ENCODE results near the gene CDK5RAP2. TPM values are rescaled to one million over a fixed set of nuclear protein-coding genes. Genes with fewer than 3 reads are reported as not detected.

Gene CDK5RAP2
- total and polyA plus RNA-seq, 2 experiments from 2014 or later, result 23.9 to 30.9 TPM

DNA sequence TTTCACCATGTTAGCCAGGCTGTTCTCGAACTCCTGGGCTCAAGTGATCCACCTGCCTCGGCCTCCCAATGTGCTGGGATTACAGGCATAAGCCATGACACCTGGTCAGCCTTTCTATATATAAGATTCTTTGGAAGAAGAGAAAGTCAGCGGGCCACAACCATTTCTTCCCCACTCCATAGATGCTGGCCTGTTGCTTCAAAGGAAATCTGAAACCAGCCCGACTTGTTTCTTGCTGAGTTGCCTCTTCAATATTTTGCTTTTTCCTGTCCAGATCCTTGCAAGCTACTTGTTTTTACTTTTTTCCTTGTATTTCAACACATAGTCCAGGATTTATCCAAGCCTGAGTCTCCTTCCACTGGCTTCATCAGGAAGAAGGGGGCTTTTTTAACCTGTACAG, 219.5 kb downstream of the CDK5RAP2 start:
- WGBS (ENCODE audit: low lambda C conversion rate, missing lambda C conversion rate), result 86% methylated on average over 4 of the region's 4 CpGs
- no peak for TF ChIP-seq EZH2 (IDR thresholded peaks at IDR 0.05; ENCODE audit: borderline replicate concordance)
- TF ChIP-seq CTCF (IDR thresholded peaks at IDR 0.05; ENCODE audit: poor library complexity), result no peak
- TF ChIP-seq EZH2phosphoT487 (IDR thresholded peaks at IDR 0.05; ENCODE audit: low read depth, severe bottlenecking, unreplicated experiment), result no peak
- no peaks in the 10 kb centered on the region for H3K9me2 ChIP-seq (replicated peaks; ENCODE audit: insufficient read depth)

DNA sequence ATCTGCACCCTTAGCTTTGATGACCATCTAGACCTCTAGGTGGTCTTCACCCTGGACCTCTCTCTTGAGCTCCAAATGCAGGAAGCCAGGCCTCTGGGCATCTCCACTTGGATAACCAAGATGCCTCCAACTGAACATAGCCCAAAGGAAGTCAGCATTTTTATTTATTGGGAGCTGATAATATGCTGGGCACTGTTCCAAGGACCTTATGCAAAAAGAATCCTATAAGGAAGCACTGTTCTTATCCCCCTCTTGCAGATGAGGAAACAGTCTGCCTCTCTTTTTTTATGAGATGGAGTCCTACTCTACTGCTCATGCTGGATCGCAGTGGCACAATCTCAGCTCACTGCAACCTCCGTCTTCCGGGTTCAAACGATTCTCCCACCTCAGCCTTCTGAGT, 219.9 kb downstream of the CDK5RAP2 start:
- TF ChIP-seq CTCF (IDR thresholded peaks at IDR 0.05; ENCODE audit: poor library complexity), result no peak
- no peak for TF ChIP-seq EZH2 (IDR thresholded peaks at IDR 0.05; ENCODE audit: borderline replicate concordance)
- TF ChIP-seq EZH2phosphoT487 (IDR thresholded peaks at IDR 0.05; ENCODE audit: low read depth, severe bottlenecking, unreplicated experiment), result no peak
- no peak overlapping the region for H3K4me3 ChIP-seq
- H3K27ac ChIP-seq, result no peak overlapping the region
- H3K4me2 ChIP-seq, result no peak overlapping the region
- no peaks in the 10 kb centered on the region for H3K27me3 ChIP-seq
- WGBS (ENCODE audit: low lambda C conversion rate, missing lambda C conversion rate), result 91% methylated on average over 4 of the region's 4 CpGs
- H3K9me2 ChIP-seq (replicated peaks; ENCODE audit: insufficient read depth), result no peaks in the 10 kb centered on the region
- H3K4me1 ChIP-seq (ENCODE audit: insufficient read depth), result no peaks in the 10 kb centered on the region
- H3K79me2 ChIP-seq, result no peaks in the 10 kb centered on the region
- H3K9me3 ChIP-seq (ENCODE audit: low read depth), result no peaks in the 10 kb centered on the region
- DNase-seq (ENCODE audit: low spot score), result no peak
- no peaks in the 10 kb centered on the region for H3K36me3 ChIP-seq (replicated peaks; ENCODE audit: insufficient read depth, low read depth)
- no peak overlapping the region for H2AFZ ChIP-seq
- no peaks in the 10 kb centered on the region for H4K20me1 ChIP-seq (ENCODE audit: insufficient read depth, poor library complexity, severe bottlenecking)

More for the DNA sequence above, 219.5 kb downstream of the CDK5RAP2 start:
- Histone ChIP-seq H3K4me1 (ENCODE audit: insufficient read depth) (no peaks in the 10 kb centered on the region), H3K4me2 (no peak overlapping the region), H3K79me2 (no peaks in the 10 kb centered on the region), H3K9me3 (ENCODE audit: low read depth) (no peaks in the 10 kb centered on the region), H2AFZ (no peak overlapping the region), H3K27me3 (no peaks in the 10 kb centered on the region), H3K36me3 (replicated peaks; ENCODE audit: insufficient read depth, low read depth) (no peaks in the 10 kb centered on the region), H4K20me1 (ENCODE audit: insufficient read depth, poor library complexity, severe bottlenecking) (no peaks in the 10 kb centered on the region), H3K4me3 (no peak overlapping the region), H3K27ac (no peak overlapping the region)
- no peak for DNase-seq (ENCODE audit: low spot score)

DNA sequence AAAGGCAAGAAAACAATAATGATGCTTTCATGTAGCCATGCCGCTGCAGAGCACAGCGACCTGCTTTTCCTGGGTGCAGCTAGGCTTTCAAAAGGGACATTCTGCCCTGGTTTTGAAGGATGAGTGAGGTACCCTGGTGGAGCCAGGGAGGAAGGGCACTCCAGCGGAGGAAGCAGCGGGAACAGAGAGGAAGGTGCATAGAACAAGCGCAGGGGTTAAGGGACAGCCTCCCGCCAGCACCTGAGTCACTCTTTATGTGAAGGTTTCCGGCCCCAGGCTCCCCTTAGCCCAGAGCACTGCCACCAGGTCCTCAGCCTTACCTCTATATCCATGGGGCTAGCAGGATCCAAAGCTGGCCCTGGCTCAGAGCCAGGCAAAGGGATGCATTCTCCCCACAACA, 221.1 kb downstream of the CDK5RAP2 start:
- WGBS (ENCODE audit: low lambda C conversion rate, missing lambda C conversion rate), result 91% methylated on average over 7 of the region's 7 CpGs
- Histone ChIP-seq H3K4me1 (ENCODE audit: insufficient read depth) (no peaks in the 10 kb centered on the region), H3K9me3 (ENCODE audit: low read depth) (no peaks in the 10 kb centered on the region), H3K79me2 (no peaks in the 10 kb centered on the region), H4K20me1 (ENCODE audit: insufficient read depth, poor library complexity, severe bottlenecking) (no peaks in the 10 kb centered on the region), H2AFZ (no peak overlapping the region), H3K27me3 (no peaks in the 10 kb centered on the region), H3K4me3 (no peak overlapping the region), H3K9me2 (replicated peaks; ENCODE audit: insufficient read depth) (no peaks in the 10 kb centered on the region), H3K27ac (no peak overlapping the region), H3K36me3 (replicated peaks; ENCODE audit: insufficient read depth, low read depth) (no peaks in the 10 kb centered on the region), H3K4me2 (no peak overlapping the region)
- no peak for DNase-seq (ENCODE audit: low spot score)
- TF ChIP-seq EZH2 (IDR thresholded peaks at IDR 0.05; ENCODE audit: borderline replicate concordance) (no peak), EZH2phosphoT487 (IDR thresholded peaks at IDR 0.05; ENCODE audit: low read depth, severe bottlenecking, unreplicated experiment) (no peak), CTCF (IDR thresholded peaks at IDR 0.05; ENCODE audit: poor library complexity) (no peak)

DNA sequence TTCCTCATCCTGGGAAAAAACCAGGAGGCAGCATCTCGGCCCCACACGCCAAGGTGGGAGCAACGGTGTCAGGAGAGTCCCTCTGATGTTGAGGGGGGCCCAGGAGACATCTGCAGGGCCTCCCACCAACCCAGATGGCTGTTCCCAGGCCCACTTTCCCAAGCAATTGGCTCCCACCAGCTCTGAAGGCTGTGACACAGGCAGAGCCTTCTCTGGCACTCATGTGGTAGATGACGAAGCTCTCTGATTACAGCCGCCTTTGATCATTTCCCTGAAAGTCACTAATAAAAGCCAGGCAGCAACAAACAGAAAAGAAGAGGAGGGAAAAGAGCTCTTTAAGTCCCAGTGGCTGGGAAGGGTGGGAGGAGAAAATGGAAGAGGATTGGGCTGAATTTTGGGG, 226.5 kb downstream of the CDK5RAP2 start:
- no peak for TF ChIP-seq CTCF (IDR thresholded peaks at IDR 0.05; ENCODE audit: poor library complexity)
- no peak for TF ChIP-seq EZH2phosphoT487 (IDR thresholded peaks at IDR 0.05; ENCODE audit: low read depth, severe bottlenecking, unreplicated experiment)
- TF ChIP-seq EZH2 (IDR thresholded peaks at IDR 0.05; ENCODE audit: borderline replicate concordance), result no peak
- no peak overlapping the region for H3K27ac ChIP-seq
- H4K20me1 ChIP-seq (ENCODE audit: insufficient read depth, poor library complexity, severe bottlenecking), result no peaks in the 10 kb centered on the region
- DNase-seq (ENCODE audit: low spot score), result peak; percentile 15
- no peak overlapping the region for H2AFZ ChIP-seq
- no peaks in the 10 kb centered on the region for H3K9me3 ChIP-seq (ENCODE audit: low read depth)
- 44% methylated on average over 5 of the region's 5 CpGs for WGBS (ENCODE audit: low lambda C conversion rate, missing lambda C conversion rate)
- no peaks in the 10 kb centered on the region for H3K4me1 ChIP-seq (ENCODE audit: insufficient read depth)
- H3K79me2 ChIP-seq, result no peaks in the 10 kb centered on the region
- no peaks in the 10 kb centered on the region for H3K9me2 ChIP-seq (replicated peaks; ENCODE audit: insufficient read depth)
- no peaks in the 10 kb centered on the region for H3K36me3 ChIP-seq (replicated peaks; ENCODE audit: insufficient read depth, low read depth)
- H3K27me3 ChIP-seq, result no peaks in the 10 kb centered on the region
- H3K4me3 ChIP-seq, result no peak overlapping the region
- no peak overlapping the region for H3K4me2 ChIP-seq
